ENCODE results near the gene SEC22C.

SEC22C gene

GRCh38 chr3:42610976-42611375 lies 29.2 kb upstream of the SEC22C start:
- H3K79me1 ChIP-seq (ENCODE audit: low read depth, low read length) = no peaks in the 10 kb centered on the region
- H3K27ac ChIP-seq (replicated peaks; ENCODE audit: low read length) = no peak overlapping the region
- H2AK5ac ChIP-seq (ENCODE audit: low read depth, low read length) = no peak overlapping the region
- WGBS, 2 donors (ENCODE audit: extremely low coverage in 2 of 2, insufficient read length in 2 of 2, insufficient replicate concordance in 1 of 2) = no CpG with 5 or more reads among the region's 1 CpG
- H3K27me3 ChIP-seq (ENCODE audit: control insufficient read depth in 3 of 3, insufficient read depth in 3 of 3, low read depth in 1 of 3, low read length in 3 of 3) = no peaks in the 10 kb centered on the region
- H2BK15ac ChIP-seq (ENCODE audit: low read length) = no peak overlapping the region
- no peak overlapping the region for H2BK5ac ChIP-seq (ENCODE audit: low read length)
- H3K14ac ChIP-seq (ENCODE audit: low read length) = no peak overlapping the region
- no peak overlapping the region for H3K4me2 ChIP-seq (ENCODE audit: insufficient read depth, low read length, poor library complexity, severe bottlenecking)
- H3K4me1 ChIP-seq (ENCODE audit: control insufficient read depth in 2 of 2, insufficient read depth in 1 of 2, low read depth in 1 of 2, low read length in 2 of 2) = no peaks in the 10 kb centered on the region
- H3K9ac ChIP-seq (ENCODE audit: low read depth, low read length, poor library complexity) = no peak overlapping the region
- H2AFZ ChIP-seq (ENCODE audit: low read length) = no peak overlapping the region
- no peak for DNase-seq (ENCODE audit: low spot score)
- peaks cover 2 to 89% of the 10 kb centered on the region in 2 donors for H3K36me3 ChIP-seq (replicated peaks in 1 of 2; ENCODE audit: control insufficient read depth in 2 of 2, insufficient read depth in 2 of 2, low read length in 2 of 2)
- H2BK120ac ChIP-seq (ENCODE audit: low read depth, low read length) = no peak overlapping the region
- H4K8ac ChIP-seq (ENCODE audit: low read depth, low read length) = no peak overlapping the region
- H3K9me3 ChIP-seq (replicated peaks in 1 of 2; ENCODE audit: control insufficient read depth in 2 of 2, insufficient read depth in 1 of 2, low read depth in 1 of 2, low read length in 2 of 2) = no peaks in the 10 kb centered on the region
- no peak overlapping the region for H3K18ac ChIP-seq (ENCODE audit: low read length)
- H2BK12ac ChIP-seq (ENCODE audit: low read length) = no peak overlapping the region
- H3K4ac ChIP-seq (ENCODE audit: low read length) = no peak overlapping the region
- H3K4me3 ChIP-seq (ENCODE audit: low read length in 2 of 2) = no peak overlapping the region
- H4K91ac ChIP-seq (ENCODE audit: low read depth, low read length, poor library complexity) = no peak overlapping the region
- H3K23ac ChIP-seq (ENCODE audit: low read depth, low read length, poor library complexity) = no peak overlapping the region

GRCh38 chr3:42608581-42608980 lies 26.8 kb upstream of the SEC22C start:
- H3K36me3 ChIP-seq (replicated peaks in 1 of 2; ENCODE audit: control insufficient read depth in 2 of 2, insufficient read depth in 2 of 2, low read length in 2 of 2) = peaks cover 2 to 94% of the 10 kb centered on the region in 2 donors
- H3K4ac ChIP-seq (ENCODE audit: low read length) = no peak overlapping the region
- no CpG with 5 or more reads among the region's 5 CpGs for whole genome bisulfite sequencing, 2 donors (ENCODE audit: extremely low coverage in 2 of 2, insufficient read length in 2 of 2, insufficient replicate concordance in 1 of 2)
- H3K79me1 ChIP-seq (ENCODE audit: low read depth, low read length) = no peaks in the 10 kb centered on the region
- no peak overlapping the region for H3K18ac ChIP-seq (ENCODE audit: low read length)
- H2AFZ ChIP-seq (ENCODE audit: low read length) = no peak overlapping the region
- no peak overlapping the region for H4K91ac ChIP-seq (ENCODE audit: low read depth, low read length, poor library complexity)
- H2BK12ac ChIP-seq (ENCODE audit: low read length) = no peak overlapping the region
- H3K27me3 ChIP-seq (ENCODE audit: control insufficient read depth in 3 of 3, insufficient read depth in 3 of 3, low read depth in 1 of 3, low read length in 3 of 3) = no peaks in the 10 kb centered on the region
- H3K14ac ChIP-seq (ENCODE audit: low read length) = no peak overlapping the region
- no peaks in the 10 kb centered on the region for H3K4me1 ChIP-seq (ENCODE audit: control insufficient read depth in 2 of 2, insufficient read depth in 1 of 2, low read depth in 1 of 2, low read length in 2 of 2)
- H2BK15ac ChIP-seq (ENCODE audit: low read length) = no peak overlapping the region
- H2BK120ac ChIP-seq (ENCODE audit: low read depth, low read length) = no peak overlapping the region
- H4K8ac ChIP-seq (ENCODE audit: low read depth, low read length) = no peak overlapping the region
- no peak overlapping the region for H3K23ac ChIP-seq (ENCODE audit: low read depth, low read length, poor library complexity)
- DNase-seq (ENCODE audit: low spot score) = no peak
- H3K4me3 ChIP-seq (ENCODE audit: low read length in 2 of 2) = no peak overlapping the region
- H3K27ac ChIP-seq (replicated peaks; ENCODE audit: low read length) = no peak overlapping the region
- no peak overlapping the region for H2AK5ac ChIP-seq (ENCODE audit: low read depth, low read length)
- no peak overlapping the region for H2BK5ac ChIP-seq (ENCODE audit: low read length)
- H3K9me3 ChIP-seq (replicated peaks in 1 of 2; ENCODE audit: control insufficient read depth in 2 of 2, insufficient read depth in 1 of 2, low read depth in 1 of 2, low read length in 2 of 2) = peaks cover 0 to 7% of the 10 kb centered on the region in 2 donors
- no peak overlapping the region for H3K9ac ChIP-seq (ENCODE audit: low read depth, low read length, poor library complexity)
- H3K4me2 ChIP-seq (ENCODE audit: insufficient read depth, low read length, poor library complexity, severe bottlenecking) = no peak overlapping the region

GRCh38 chr3:42605546-42606173 lies 23.9 kb upstream of the SEC22C start:
- Histone ChIP-seq H3K9me3 (replicated peaks in 1 of 2; ENCODE audit: control insufficient read depth in 2 of 2, insufficient read depth in 1 of 2, low read depth in 1 of 2, low read length in 2 of 2) (peaks cover 0 to 13% of the 10 kb centered on the region in 2 donors), H3K23ac (ENCODE audit: low read depth, low read length, poor library complexity) (no peak overlapping the region), H3K27ac (replicated peaks; ENCODE audit: low read length) (no peak overlapping the region), H3K14ac (ENCODE audit: low read length) (no peak overlapping the region), H3K4me2 (ENCODE audit: insufficient read depth, low read length, poor library complexity, severe bottlenecking) (no peak overlapping the region), H2BK5ac (ENCODE audit: low read length) (no peak overlapping the region), H2AK5ac (ENCODE audit: low read depth, low read length) (no peak overlapping the region), H2BK12ac (ENCODE audit: low read length) (no peak overlapping the region), H3K4me1 (ENCODE audit: control insufficient read depth in 2 of 2, insufficient read depth in 1 of 2, low read depth in 1 of 2, low read length in 2 of 2) (peaks cover 3% of the 10 kb centered on the region in 2 donors), H4K8ac (ENCODE audit: low read depth, low read length) (no peak overlapping the region), H3K4ac (ENCODE audit: low read length) (no peak overlapping the region), H3K79me1 (ENCODE audit: low read depth, low read length) (no peaks in the 10 kb centered on the region), H3K36me3 (replicated peaks in 1 of 2; ENCODE audit: control insufficient read depth in 2 of 2, insufficient read depth in 2 of 2, low read length in 2 of 2) (peaks cover 2 to 83% of the 10 kb centered on the region in 2 donors), H3K9ac (ENCODE audit: low read depth, low read length, poor library complexity) (no peak overlapping the region), H2BK120ac (ENCODE audit: low read depth, low read length) (no peak overlapping the region), H3K18ac (ENCODE audit: low read length) (no peak overlapping the region), H2BK15ac (ENCODE audit: low read length) (no peak overlapping the region), H3K27me3 (ENCODE audit: control insufficient read depth in 3 of 3, insufficient read depth in 3 of 3, low read depth in 1 of 3, low read length in 3 of 3) (no peaks in the 10 kb centered on the region), H4K91ac (ENCODE audit: low read depth, low read length, poor library complexity) (no peak overlapping the region), H3K4me3 (ENCODE audit: low read length in 2 of 2) (no peak overlapping the region), H2AFZ (ENCODE audit: low read length) (no peak overlapping the region)
- no CpG with 5 or more reads among the region's 5 CpGs for WGBS, 2 donors (ENCODE audit: extremely low coverage in 2 of 2, insufficient read length in 2 of 2, insufficient replicate concordance in 1 of 2)
- no peak for DNase-seq (ENCODE audit: low spot score)

- H3K4me1 ChIP-seq (ENCODE audit: control insufficient read depth in 2 of 2, insufficient read depth in 1 of 2, low read depth in 1 of 2, low read length in 2 of 2) = peaks cover 3% of the 10 kb centered on the region in 2 donors
- peaks cover 0 to 56% of the 10 kb centered on the region in 2 donors for H3K36me3 ChIP-seq (replicated peaks in 1 of 2; ENCODE audit: control insufficient read depth in 2 of 2, insufficient read depth in 2 of 2, low read length in 2 of 2)
- H3K79me1 ChIP-seq (ENCODE audit: low read depth, low read length) = no peaks in the 10 kb centered on the region
- H3K4me2 ChIP-seq (ENCODE audit: insufficient read depth, low read length, poor library complexity, severe bottlenecking) = no peak overlapping the region
- no CpG with 5 or more reads among the region's 1 CpG for WGBS, 2 donors (ENCODE audit: extremely low coverage in 2 of 2, insufficient read length in 2 of 2, insufficient replicate concordance in 1 of 2)
- no peak overlapping the region for H2BK5ac ChIP-seq (ENCODE audit: low read length)
- no peak overlapping the region for H3K27ac ChIP-seq (replicated peaks; ENCODE audit: low read length)
- H3K14ac ChIP-seq (ENCODE audit: low read length) = no peak overlapping the region
- H2AK5ac ChIP-seq (ENCODE audit: low read depth, low read length) = no peak overlapping the region
- no peak overlapping the region for H3K4ac ChIP-seq (ENCODE audit: low read length)
- H2BK12ac ChIP-seq (ENCODE audit: low read length) = no peak overlapping the region
- no peak overlapping the region for H2AFZ ChIP-seq (ENCODE audit: low read length)
- no peak overlapping the region for H3K9ac ChIP-seq (ENCODE audit: low read depth, low read length, poor library complexity)
- H4K91ac ChIP-seq (ENCODE audit: low read depth, low read length, poor library complexity) = no peak overlapping the region
- no peak overlapping the region for H3K4me3 ChIP-seq (ENCODE audit: low read length in 2 of 2)
- H3K23ac ChIP-seq (ENCODE audit: low read depth, low read length, poor library complexity) = no peak overlapping the region
- no peak for DNase-seq (ENCODE audit: low spot score)
- H3K9me3 ChIP-seq (replicated peaks in 1 of 2; ENCODE audit: control insufficient read depth in 2 of 2, insufficient read depth in 1 of 2, low read depth in 1 of 2, low read length in 2 of 2) = peaks cover 0 to 13% of the 10 kb centered on the region in 2 donors
- H2BK15ac ChIP-seq (ENCODE audit: low read length) = no peak overlapping the region
- H2BK120ac ChIP-seq (ENCODE audit: low read depth, low read length) = no peak overlapping the region
- no peak overlapping the region for H3K18ac ChIP-seq (ENCODE audit: low read length)
- H4K8ac ChIP-seq (ENCODE audit: low read depth, low read length) = no peak overlapping the region
- no peaks in the 10 kb centered on the region for H3K27me3 ChIP-seq (ENCODE audit: control insufficient read depth in 3 of 3, insufficient read depth in 3 of 3, low read depth in 1 of 3, low read length in 3 of 3)
These were observed 21.2 kb upstream of the SEC22C start for GRCh38 chr3:42602961-42603360.
